ENCODE measurements around the gene CBX5. TPM values are rescaled to one million over a fixed set of nuclear protein-coding genes. Genes with fewer than 3 reads are reported as not detected.
"Not testable (repeated sequence)": the region's sequence is repeated elsewhere in the genome, so short reads cannot be mapped to it uniquely, and the experiment has no call there.

Gene CBX5
- total RNA-seq, 1 donor from 2014 or later: 111 TPM

- FAIRE-seq: no peak
Measured at GRCh38 chr12:54282949-54283593, 3.1 kb upstream of the CBX5 start.

GRCh38 chr12:54281694-54282093 lies 1.8 kb upstream of the CBX5 start:
- FAIRE-seq; H3K27me3 ChIP-seq (ENCODE audit: insufficient read depth, low read length); H3K27ac Mint-ChIP-seq (ENCODE audit: unreplicated experiment); H2AFZ ChIP-seq (ENCODE audit: low read depth, low read length); DNase-seq (ENCODE audit: low read depth); H3K4me3 Mint-ChIP-seq (ENCODE audit: unreplicated experiment); H3K9me3 Mint-ChIP-seq (ENCODE audit: unreplicated experiment); H3K27me3 Mint-ChIP-seq (ENCODE audit: low read depth, unreplicated experiment); H3K9me3 ChIP-seq (ENCODE audit: insufficient read depth, low read depth, low read length): not testable (repeated sequence)
- Histone ChIP-seq H3K4me2 (ENCODE audit: low read length) (peak overlapping the region; percentile 85), H3K4me1 (ENCODE audit: insufficient read depth, low read length) (peaks cover 31% of the 10 kb centered on the region), H4K20me1 (ENCODE audit: insufficient read depth, low read length) (peaks cover 61% of the 10 kb centered on the region), H3K36me3 (ENCODE audit: insufficient read depth, low read length) (peaks cover 48% of the 10 kb centered on the region), H3K27ac (ENCODE audit: low read depth, low read length) (peak overlapping the region; percentile 95), H3K79me2 (ENCODE audit: insufficient read depth, low read length) (peaks cover 74% of the 10 kb centered on the region), H3K4me3 (ENCODE audit: insufficient read depth, low read depth, low read length) (peak overlapping the region; percentile 90), H3K9ac (ENCODE audit: low read length) (peak overlapping the region; percentile 95)
- peaks cover 37% of the 10 kb centered on the region for H3K36me3 Mint-ChIP-seq (ENCODE audit: low read depth, unreplicated experiment)
- H3K4me1 Mint-ChIP-seq (ENCODE audit: low read depth, unreplicated experiment): peaks cover 31% of the 10 kb centered on the region

More at GRCh38 chr12:54282949-54283593, 3.1 kb upstream of the CBX5 start:
- peaks cover 37% of the 10 kb centered on the region for H3K36me3 Mint-ChIP-seq (ENCODE audit: low read depth, unreplicated experiment)
- H3K4me2 ChIP-seq (ENCODE audit: low read length): peak overlapping the region; percentile 85
- H3K9me3 ChIP-seq (ENCODE audit: insufficient read depth, low read depth, low read length): no peaks in the 10 kb centered on the region
- H2AFZ ChIP-seq (ENCODE audit: low read depth, low read length): no peak overlapping the region
- peaks cover 59% of the 10 kb centered on the region for H3K36me3 ChIP-seq (ENCODE audit: insufficient read depth, low read length)
- peak overlapping the region; percentile 12 for H3K27ac Mint-ChIP-seq (ENCODE audit: unreplicated experiment)
- H4K20me1 ChIP-seq (ENCODE audit: insufficient read depth, low read length): peaks cover 73% of the 10 kb centered on the region
- no peak for DNase-seq (ENCODE audit: low read depth)
- TF ChIP-seq EZH2 (IDR thresholded peaks at IDR 0.05; ENCODE audit: insufficient read depth, low read length): no peak
- no peak for TF ChIP-seq CTCF (IDR thresholded peaks at IDR 0.05; ENCODE audit: insufficient read depth, low read depth, low read length)
- H3K4me1 ChIP-seq (ENCODE audit: insufficient read depth, low read length): peaks cover 26% of the 10 kb centered on the region
- H3K27me3 ChIP-seq (ENCODE audit: insufficient read depth, low read length): no peaks in the 10 kb centered on the region
- no peak overlapping the region for H3K27ac ChIP-seq (ENCODE audit: low read depth, low read length)
- H3K4me3 ChIP-seq (ENCODE audit: insufficient read depth, low read depth, low read length): peak overlapping the region; percentile 90
- H3K4me3 Mint-ChIP-seq (ENCODE audit: unreplicated experiment): no peak overlapping the region
- peaks cover 60% of the 10 kb centered on the region for H3K79me2 ChIP-seq (ENCODE audit: insufficient read depth, low read length)
- no peaks in the 10 kb centered on the region for H3K9me3 Mint-ChIP-seq (ENCODE audit: unreplicated experiment)
- H3K27me3 Mint-ChIP-seq (ENCODE audit: low read depth, unreplicated experiment): no peaks in the 10 kb centered on the region
- H3K4me1 Mint-ChIP-seq (ENCODE audit: low read depth, unreplicated experiment): peaks cover 34% of the 10 kb centered on the region
- peak overlapping the region; percentile 95 for H3K9ac ChIP-seq (ENCODE audit: low read length)

GRCh38 chr12:54281261-54281638 lies 1.3 kb upstream of the CBX5 start:
- not testable (repeated sequence) for H2AFZ ChIP-seq (ENCODE audit: low read depth, low read length); H3K27me3 Mint-ChIP-seq (ENCODE audit: low read depth, unreplicated experiment); H3K4me3 Mint-ChIP-seq (ENCODE audit: unreplicated experiment); H3K27ac Mint-ChIP-seq (ENCODE audit: unreplicated experiment); FAIRE-seq; DNase-seq (ENCODE audit: low read depth); H3K9me3 ChIP-seq (ENCODE audit: insufficient read depth, low read depth, low read length); H3K9me3 Mint-ChIP-seq (ENCODE audit: unreplicated experiment); H3K27me3 ChIP-seq (ENCODE audit: insufficient read depth, low read length)
- Histone ChIP-seq H3K79me2 (ENCODE audit: insufficient read depth, low read length) (peaks cover 78% of the 10 kb centered on the region), H3K4me1 (ENCODE audit: insufficient read depth, low read length) (peaks cover 31% of the 10 kb centered on the region), H3K9ac (ENCODE audit: low read length) (peak overlapping the region; percentile 95), H3K36me3 (ENCODE audit: insufficient read depth, low read length) (peaks cover 43% of the 10 kb centered on the region), H3K4me3 (ENCODE audit: insufficient read depth, low read depth, low read length) (peak overlapping the region; percentile 90), H3K27ac (ENCODE audit: low read depth, low read length) (peak overlapping the region; percentile 95), H3K4me2 (ENCODE audit: low read length) (peak overlapping the region; percentile 85), H4K20me1 (ENCODE audit: insufficient read depth, low read length) (peaks cover 56% of the 10 kb centered on the region)
- peaks cover 36% of the 10 kb centered on the region for H3K36me3 Mint-ChIP-seq (ENCODE audit: low read depth, unreplicated experiment)
- H3K4me1 Mint-ChIP-seq (ENCODE audit: low read depth, unreplicated experiment): peaks cover 33% of the 10 kb centered on the region

All from astrocyte (in vitro differentiated cells and primary cell).